GM21723 (cell line): ENCODE results near the gene MFGE8.

Source experiments
- ATAC-seq: cut with Tn5 transposase; IDR thresholded peaks from one replicate; pipeline ENCODE4 v1.9.1; 2021; ENCODE audit warnings: mild to moderate bottlenecking, moderate library complexity; ENCODE audit not compliant: unreplicated experiment

The MFGE8 gene

DNA sequence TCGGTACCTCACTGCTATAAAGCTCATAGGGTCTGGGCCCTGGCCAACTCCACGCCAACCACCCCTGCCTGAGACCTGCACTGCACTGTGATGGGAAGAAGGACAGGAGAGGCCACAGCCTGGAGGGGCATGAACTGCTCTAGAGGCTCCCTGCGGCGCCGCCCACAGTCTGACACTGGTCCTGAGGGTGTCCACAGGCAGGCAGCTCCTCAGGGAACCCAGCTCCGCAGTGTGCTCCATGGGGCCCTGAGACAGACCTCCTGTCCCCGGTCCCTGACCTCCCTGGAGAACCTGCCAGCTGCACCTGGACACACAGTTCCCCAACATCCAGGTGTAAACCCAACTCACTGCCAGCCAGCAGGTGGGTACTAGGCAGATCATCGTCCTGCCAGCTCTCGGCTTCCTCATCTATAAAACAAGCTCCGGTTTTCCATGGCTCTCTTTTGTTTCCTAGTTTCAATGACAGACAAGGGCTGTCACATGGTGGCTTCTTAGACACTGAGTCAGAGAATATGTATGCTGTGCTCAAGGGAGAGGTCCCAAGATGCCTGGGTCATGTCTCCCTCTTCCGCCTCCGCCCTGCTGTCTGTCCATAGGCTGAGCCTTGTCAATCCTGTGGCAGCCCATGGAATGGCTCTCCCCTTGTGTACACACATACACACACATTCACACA is 12.7 kb downstream of the MFGE8 start:
- ATAC-seq, result no peak

DNA sequence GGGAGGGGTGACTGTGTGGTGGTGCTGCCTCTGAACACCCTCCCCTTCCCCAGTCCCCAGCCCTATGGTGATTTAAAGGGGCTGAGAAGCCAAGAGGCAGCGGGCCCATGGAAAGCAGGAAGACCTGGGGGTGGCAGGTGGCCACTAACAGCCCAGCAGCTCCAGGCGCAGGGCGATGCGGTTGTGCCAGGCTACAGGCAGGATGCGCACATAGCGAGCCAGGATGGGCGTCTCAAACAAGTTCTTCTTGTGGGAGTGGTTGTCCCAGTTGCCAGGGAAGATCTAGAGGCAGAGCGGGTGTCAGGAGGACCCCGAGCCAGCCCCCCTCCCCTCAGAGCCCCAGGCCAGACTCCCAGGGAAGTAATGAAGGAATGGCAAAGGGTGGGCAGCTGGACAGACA is 13.9 kb downstream of the MFGE8 start:
- ATAC-seq, result no peak

DNA sequence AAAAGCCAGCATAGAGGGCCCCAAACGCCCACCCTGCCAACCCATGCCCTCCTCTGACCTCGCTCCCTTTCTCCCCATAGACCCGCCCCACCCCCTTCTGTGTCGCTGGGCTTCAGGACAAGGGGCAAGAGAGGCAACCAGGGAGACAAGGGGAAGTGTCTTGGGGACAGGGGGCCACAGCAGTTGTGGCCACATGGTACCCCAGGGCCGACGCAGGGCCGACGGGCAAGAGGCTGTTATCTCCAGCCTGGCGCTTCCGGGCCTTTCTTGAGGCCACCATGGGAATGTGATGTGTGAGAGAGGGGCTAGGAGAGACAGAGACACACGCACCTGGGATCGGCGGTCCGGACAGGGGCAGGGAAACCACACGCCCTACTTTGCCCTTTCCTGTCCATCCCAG is 14.4 kb downstream of the MFGE8 start:
- no peak for ATAC-seq

DNA sequence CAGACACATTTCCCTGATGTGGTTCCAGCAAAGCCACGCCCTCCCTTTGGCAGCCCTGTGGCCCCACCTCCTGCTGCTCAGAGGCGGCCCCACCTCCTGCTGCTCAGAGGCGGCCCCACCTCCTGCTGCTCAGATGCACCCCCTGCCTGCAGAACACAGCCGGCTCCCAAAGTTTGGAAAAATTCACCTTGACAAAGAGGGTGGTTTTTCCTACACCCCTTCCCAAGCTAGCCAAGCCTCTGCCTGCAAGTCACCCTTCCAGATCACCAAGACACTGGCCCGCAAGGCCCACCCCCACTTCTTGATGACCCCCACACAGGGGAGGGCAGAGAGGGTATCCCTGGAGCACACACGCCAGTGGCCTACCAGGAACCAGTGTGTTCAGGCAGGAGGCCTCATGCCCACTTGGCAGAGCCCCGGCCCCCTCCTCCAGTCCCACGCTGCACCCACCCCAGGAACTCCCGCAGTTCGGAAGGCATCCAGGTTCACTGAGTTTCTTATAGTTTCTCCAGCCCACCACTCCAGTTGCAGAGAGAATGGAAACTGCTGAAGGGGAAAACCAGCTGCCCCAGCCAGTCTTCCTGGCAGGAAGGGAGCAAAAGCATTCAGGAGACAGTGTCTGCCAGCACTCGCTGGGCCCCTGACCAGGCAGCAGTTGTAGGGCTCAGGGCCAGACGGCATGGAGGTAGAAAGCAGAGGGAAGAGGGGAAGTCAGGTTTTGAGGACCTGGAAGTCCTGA is 15.6 kb downstream of the MFGE8 start:
- no peak for ATAC-seq

DNA sequence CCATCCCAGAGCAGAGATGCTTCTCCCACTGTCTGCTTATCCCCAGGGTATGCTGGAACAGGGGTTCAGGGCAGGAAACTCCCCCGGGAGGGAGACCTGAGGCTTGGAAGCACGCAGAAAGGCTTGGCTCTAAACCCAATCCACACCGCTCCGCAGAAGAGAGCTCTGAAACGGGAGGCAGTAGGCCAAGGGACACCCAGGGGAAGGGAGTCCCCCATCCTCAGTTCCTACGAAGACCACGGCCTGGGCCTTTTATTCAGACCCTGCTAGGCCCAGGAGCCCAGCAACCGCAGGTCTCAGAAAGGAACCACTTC is 16.1 kb downstream of the MFGE8 start:
- no peak for ATAC-seq

DNA sequence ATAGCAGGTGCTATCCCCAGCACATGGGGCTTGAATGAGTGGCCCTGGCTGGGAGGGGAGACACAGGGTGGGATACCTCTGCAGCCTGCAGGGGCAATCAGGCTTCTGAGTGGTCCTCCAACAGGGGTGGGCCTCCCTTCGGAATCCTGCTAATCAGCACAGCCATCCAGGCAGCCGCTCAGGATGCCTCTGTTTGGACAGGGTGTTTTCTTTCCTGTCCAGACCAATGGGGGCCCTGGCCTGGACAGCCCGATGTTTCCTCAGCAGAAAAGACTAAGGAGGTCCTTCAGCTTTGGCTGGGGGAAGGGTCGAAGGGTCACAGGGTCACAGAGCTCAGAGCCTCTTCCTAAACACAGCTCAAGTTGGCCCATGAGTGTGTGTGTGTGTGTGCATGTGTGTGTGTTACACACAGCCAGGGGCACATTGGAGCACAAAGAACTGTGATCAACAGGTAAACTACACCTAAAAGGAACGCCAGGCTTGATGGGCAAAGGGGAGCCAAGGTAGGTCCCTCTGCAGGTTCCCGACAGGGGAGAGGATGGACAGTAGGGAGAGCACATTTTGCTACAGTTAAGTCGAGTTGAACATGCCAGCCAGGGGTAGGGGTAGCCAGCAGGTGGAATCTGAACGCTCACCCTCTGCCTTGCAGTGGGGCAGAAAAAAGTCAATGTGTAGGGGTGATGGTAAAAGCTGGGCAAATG is 16.7 kb downstream of the MFGE8 start:
- ATAC-seq, result no peak

DNA sequence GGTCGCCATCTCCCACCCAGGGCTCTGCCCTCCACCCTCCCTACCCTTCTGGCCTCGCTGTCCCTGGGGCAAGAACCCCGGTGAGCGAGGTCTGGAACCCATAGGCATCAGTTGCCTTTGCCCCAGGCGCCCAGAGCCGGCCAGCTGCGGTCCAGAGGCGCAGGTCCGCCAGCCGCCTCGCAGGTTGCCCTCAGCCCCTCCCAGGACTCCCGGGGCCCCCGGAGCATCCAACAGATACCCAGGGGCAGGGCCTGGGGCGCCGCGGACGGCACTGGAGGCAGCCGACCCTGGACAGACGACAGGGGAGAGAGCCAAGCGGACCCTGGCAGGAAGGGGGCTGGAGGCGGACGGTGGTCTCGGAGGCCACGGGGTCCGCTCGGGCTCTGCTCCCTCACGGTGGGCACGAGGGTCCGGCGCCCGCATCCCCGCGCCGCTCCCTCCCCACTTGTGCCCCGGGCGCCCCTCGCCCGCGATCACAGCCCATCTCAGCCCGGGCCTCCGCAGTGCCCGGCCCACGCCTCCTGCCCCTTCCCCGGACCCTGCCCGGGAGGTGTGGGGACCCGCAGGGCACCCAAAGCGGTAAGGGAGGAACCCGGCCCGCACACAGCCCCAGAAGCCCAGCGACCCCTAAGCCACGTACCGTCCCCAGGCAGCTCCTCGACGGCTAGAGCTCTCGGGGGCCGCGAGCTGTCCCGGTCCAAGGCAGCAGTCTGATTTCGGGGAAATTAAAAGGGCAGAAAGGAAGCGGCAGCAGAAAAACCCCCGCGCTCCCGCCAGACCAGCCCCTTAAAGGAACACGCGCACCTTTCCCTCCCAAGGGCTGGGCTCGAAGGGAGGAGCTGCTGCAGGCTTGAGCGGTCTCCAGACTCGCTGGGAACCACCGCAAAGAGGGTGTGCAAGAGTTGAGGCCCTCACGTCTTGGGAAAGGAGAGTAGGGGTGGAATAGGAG is 18.1 kb downstream of the MFGE8 start, which contains the start of gene HAPLN3:
HAPLN3 (minus strand) TSS at position 726 of the 949 bp plus-strand sequence. CDS start 8,246 bp downstream, outside the sequence.
- peak; percentile 15 for ATAC-seq

DNA sequence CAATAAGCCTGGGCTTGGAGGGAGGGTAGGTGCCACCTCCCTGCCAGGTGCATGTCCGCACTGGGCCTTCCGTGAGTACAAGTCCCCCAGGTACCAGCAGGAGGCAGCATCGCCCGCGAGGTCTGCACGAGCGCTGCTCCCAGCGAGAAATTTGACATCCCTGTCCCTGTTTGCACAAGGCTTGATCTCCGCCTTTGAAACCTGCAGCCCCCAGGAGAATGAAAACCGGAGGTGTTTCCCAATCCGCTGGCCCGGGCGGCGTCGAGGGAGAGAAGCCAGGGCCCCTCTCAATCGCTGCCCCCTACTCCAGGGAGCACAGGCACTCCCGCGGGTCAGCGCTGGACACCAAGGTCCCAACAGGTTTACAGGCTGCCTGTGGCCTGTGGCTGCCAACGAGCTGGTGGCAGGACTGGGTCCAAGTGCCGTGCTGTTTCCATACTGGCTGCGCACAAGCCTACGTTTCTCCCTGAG is 18.8 kb downstream of the MFGE8 start:
- ATAC-seq, result peak; percentile 66

DNA sequence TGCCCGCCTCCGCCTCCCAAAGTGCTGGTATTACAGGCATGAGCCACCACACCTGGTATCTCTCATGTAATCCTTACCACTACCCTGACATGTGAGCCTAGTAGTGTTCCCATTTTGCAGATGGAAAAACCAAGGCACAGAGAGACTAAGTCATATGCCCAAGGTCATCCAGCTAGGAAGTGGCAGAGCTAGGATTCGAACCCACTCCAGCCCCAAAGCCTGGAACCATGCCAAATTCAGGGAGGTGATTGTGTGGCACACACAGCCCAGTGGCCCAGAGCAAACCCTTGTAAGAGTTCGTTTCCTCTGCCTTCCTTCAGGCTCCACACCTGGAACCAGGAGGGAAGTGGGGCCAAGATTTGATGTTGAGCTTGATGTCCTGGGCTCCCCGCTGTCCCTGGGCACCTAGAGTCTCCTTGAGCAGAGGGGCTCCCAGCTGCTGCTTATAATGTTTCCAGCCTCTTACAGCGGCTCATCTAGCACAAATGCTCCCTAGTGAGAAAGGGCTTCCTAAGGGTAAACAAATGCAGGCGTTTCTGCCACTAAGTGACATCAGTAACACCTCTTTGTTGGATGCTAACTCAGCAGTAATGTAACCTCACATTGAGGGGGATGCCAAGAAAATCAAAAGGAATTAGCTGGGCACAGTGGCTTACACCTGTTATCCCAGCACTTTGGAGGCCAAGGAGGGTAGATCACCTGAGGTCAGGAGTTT is 21.5 kb downstream of the MFGE8 start:
- no peak for ATAC-seq

DNA sequence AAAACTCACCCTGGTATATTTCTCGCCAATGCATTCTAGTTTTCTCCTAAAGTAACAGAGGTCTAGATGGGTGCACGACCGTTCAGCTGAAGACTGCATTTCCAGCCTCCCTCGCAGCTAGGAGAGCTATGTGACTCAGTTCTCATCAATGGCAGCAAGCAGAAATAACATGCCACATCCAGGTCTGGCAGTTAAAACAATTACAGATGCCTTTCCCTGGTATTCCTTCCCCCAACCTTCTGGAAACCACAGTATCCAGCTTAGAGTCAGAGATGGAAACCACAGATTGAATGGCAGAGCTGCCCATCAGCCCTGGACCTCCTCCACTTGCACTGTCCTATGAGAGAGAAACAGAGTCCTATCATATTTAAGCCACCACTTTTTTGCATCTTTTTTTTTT is 22.7 kb downstream of the MFGE8 start:
- ATAC-seq, result no peak

DNA sequence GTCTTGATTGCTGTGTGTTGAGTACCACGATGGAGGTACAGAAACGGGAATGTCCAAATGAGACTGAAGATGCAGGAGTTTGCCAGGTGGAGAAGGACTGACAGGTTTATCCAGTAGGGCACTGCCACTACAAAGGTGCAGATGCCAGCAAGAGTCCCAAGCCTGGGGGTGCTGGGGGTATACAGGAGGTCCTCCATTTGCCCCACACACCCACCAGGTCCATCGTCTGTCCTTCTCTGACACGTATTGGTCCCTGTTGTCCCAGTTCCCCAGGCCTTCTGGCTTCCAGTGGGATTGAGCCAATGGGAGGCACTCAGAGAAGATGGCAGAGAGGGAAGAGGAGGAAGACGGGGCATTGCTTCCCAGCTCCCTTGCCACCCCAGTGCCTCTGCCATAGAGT is 24.5 kb downstream of the MFGE8 start:
- ATAC-seq, result no peak

DNA sequence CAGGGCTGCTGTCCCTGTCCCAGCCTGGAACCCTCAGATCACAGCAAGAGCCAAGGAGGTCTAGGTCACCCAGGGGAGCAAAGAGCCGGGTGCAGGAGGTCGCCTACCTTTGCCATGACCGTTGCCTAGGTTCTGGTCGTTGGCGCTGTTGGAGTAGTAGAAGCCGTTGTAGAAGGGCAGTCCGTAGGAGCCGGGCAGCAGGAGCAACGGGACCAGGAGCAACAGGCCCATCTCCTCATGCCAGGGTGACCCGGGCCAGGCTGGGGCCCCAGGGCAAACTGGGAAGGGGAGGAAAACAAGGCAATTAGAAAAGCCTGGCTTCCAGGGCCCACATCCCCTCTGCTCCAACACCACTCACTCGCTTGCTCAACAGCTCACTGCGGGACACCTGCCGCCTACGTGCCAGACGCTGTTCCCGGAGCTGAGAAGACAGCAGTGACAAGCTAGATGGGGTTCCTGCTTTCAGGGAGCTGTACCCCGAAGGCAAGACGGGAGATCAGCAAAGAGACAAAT is 26.1 kb downstream of the MFGE8 start:
- no peak for ATAC-seq

DNA sequence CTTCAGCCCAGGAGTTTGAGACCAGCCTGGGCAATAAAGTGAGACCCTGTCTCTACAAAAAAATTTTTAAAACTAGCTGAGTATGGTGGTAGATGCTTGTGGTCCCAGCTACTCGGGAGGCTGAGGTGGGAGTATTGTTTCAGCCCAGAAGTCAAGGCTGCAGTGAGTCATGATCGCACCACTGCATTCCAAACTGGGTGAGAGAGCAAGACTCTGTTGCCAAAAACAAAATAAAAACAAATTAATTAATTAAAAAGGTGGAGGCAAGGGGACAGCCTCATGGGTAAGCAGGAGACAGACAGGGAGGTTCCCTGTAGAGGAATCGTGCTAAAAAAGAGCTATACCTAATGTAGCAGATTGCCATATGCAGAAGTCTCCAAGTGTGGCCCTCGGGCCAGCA is 30.4 kb downstream of the MFGE8 start:
- ATAC-seq, result no peak

DNA sequence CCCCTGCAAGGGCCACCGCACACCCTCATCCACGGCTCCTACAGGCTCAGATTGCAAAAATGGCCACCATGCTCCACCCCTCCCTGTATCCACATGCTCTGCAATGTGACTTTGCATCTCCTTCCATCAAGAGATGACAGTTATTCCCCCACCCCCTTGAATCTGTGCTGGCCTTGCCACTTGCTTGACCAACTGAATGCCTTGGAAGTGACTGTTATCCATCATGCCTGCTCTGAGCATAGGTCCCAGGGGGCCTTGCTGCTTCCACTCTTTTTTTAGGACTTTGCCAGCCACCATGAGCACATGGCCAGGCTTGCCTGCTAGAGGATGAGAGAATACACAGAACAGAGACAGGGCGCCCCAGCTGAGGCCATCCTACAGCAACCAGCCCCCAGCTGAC is 31.4 kb downstream of the MFGE8 start:
- no peak for ATAC-seq

DNA sequence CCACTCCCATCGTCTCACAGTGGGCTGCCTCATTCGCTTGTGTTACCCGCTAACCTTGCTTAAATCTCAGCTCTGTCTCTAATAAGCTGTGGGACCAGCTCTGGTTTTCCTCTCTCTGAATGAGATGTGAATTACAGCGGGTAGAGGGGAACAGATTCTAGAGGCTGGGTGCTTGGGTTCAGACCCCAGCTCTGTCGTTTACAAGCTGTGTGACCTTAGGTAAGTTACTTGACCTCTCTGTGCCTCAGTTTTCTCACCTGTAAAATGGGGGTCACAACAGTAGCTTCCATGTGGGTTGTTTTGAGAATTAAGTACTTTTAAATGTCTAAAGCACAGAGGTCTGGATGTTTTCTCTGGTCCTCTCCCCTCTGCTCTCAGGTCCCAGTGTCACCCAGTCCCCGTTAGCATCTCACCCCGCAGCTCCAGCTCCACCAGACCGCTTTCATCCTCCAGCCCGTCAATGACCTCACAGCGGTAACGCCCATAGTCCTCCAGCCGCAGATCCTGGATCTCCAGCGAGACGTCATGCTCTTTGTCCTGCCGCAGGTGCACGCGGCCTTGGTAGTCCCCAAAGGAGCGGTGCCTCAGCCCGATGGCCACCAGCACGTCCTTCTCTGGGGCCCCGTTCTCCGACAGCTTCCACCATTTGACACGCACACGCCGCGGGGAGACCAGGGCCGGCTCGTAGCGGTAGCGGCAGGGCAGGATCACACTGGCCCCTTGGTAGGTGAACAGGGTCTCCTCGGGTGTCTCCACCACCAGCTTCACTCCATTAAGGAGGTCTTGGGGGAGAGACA is 32.0 kb downstream of the MFGE8 start:
- no peak for ATAC-seq

DNA sequence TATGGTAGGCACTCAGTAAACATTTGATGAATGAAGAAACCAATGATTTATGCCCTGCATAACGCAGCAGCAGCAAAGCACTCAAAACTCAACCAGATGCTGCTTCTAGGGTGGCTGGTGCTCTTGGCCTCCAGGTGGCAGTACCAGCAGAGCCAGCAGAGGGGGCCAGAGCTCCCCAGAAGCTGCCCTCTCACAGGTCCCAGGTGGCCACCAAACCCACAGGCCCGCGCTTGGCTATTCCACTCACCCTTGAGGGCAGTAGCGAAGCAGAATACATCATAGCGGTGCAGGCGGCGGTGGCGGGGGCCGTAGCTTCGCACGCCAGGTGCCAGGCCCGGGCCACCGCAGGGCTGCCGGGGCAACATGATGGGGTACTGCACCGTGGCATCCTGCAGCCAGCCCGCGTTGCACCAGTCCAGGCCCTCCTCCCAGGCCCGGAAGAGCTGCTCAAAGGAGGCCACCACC is 34.4 kb downstream of the MFGE8 start:
- no peak for ATAC-seq

DNA sequence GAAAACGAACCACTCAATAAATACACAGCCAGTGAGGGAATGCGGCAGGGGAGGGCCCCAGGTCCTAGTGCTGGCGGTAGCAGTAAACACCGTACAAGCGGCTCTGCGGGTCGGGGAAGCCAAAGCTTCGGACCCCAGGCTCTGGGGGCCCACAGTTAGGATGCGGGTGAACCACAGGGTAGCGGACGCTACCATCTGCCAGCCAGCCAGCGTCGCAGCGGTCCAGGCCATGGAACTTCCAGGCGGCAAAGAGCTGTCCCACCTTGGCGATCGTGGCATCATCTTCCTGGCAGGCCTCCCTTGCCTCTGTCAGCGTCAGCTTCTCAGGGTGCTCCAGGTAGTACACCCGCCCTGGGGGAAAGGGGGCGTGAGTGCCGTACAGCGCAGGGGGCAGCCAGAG is 35.3 kb downstream of the MFGE8 start:
- ATAC-seq, result no peak

DNA sequence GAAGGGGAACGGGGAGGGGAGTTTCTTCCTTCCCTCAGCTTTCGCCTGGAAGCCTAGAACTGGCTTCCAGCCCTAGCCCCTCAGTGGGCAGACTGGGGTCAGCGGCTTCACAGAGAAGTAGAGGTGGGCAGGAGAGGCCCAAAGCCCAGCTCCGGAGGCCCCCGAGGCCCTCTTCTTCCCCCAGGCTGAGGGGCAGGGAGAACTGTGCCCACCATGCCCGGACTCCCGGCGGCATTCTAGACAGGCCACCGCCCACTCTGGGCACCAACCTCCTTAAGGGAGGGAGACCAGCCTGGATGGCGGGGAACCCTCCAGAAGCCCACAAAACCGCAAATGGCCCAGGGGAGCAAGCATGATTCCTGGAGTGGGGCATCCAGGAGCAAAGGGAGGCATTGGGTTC is 35.8 kb downstream of the MFGE8 start:
- no peak for ATAC-seq

DNA sequence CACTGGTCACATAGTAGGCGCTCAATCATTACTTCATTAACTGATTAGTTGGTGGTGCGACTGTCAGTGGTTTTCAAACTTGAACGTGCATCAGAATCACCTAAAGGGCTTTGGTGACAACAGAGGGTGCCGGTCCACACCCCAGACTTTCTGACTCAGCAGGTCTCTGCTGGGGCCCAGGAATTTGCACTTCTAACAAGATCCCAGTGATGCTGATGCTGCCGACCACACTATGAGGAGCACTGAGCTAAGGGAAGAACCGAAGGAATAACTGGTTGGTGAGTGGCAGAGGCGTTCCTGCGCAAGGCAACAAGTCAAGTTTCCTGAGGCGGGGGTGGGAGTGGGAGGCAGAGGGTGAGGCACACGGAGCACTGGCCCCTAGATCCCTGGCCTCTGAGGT is 36.6 kb downstream of the MFGE8 start:
- no peak for ATAC-seq
